ENCODE measurements around the gene TIMMDC1. TPM values are rescaled to one million over a fixed set of nuclear protein-coding genes. Genes with fewer than 3 reads are reported as not detected.

TIMMDC1 gene
- total and polyA plus RNA-seq, 2 of the 13 experiments (the other 11 are each of a cell fraction or from before 2014, with no cell fraction given), result 50.0 to 77.8 TPM

DNA sequence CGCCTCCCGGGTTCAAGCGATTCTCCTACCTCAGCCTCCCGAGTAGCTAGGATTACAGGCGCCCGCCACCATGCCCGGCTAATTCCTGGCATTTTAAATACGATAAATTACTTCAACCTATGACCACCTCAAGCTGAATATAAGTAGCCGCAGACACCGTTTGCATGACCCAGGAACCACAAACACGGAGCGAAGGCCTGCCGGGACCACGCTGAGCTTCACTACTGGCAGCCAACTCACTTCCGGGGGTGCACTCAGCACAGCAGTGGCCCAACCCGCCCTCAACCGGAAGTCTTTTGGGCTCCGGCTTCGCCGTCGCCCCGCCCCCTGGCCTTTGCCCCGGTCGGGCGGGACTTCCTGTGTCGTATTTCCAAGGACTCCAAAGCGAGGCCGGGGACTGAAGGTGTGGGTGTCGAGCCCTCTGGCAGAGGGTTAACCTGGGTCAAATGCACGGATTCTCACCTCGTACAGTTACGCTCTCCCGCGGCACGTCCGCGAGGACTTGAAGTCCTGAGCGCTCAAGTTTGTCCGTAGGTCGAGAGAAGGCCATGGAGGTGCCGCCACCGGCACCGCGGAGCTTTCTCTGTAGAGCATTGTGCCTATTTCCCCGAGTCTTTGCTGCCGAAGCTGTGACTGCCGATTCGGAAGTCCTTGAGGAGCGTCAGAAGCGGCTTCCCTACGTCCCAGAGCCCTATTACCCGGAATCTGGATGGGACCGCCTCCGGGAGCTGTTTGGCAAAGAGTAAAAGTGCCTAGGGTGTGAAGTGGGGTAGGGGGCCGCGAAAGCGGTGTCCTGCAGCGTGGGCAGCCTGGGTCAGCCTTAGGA lies at the start of gene TIMMDC1 (continued):
- TF ChIP-seq ZBTB43 (CRISPR knock-in tag; conservative IDR thresholded peaks at IDR 0.05), result no peak
- TF ChIP-seq ZNF253 (CRISPR knock-in tag; IDR thresholded peaks at IDR 0.05; ENCODE audit: borderline replicate concordance), result no peak
- no peak for TF ChIP-seq NFRKB (IDR thresholded peaks at IDR 0.05)
- 0 out of 2 replicates have a peak, but pooled peaks have one; percentile 22 for TF ChIP-seq ZBTB37 (CRISPR knock-in tag; IDR thresholded peaks at IDR 0.05)
- TF ChIP-seq USF2 (IDR thresholded peaks at IDR 0.05; ENCODE audit: low read depth, low read length), result no peak
- TF ChIP-seq USF2 (CRISPR knock-in tag; IDR thresholded peaks at IDR 0.05; ENCODE audit: borderline replicate concordance), result peak; percentile 34; the same call in 1 of the 2 replicates
- TF ChIP-seq, protein P1, sequence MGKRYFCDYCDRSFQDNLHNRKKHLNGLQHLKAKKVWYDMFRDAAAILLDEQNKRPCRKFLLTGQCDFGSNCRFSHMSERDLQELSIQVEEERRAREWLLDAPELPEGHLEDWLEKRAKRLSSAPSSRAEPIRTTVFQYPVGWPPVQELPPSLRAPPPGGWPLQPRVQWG (CRISPR knock-in tag; IDR thresholded peaks at IDR 0.05; ENCODE audit: borderline replicate concordance, low read depth), result no peak
- peak; percentile 90 for TF ChIP-seq ZNF605 (CRISPR knock-in tag; IDR thresholded peaks at IDR 0.05)
- TF ChIP-seq ELF1 (CRISPR knock-in tag; IDR thresholded peaks at IDR 0.05), result peak; percentile 96
- no peak for TF ChIP-seq ZNF790 (CRISPR knock-in tag; IDR thresholded peaks at IDR 0.05; ENCODE audit: borderline replicate concordance)
- TF ChIP-seq, protein P2, sequence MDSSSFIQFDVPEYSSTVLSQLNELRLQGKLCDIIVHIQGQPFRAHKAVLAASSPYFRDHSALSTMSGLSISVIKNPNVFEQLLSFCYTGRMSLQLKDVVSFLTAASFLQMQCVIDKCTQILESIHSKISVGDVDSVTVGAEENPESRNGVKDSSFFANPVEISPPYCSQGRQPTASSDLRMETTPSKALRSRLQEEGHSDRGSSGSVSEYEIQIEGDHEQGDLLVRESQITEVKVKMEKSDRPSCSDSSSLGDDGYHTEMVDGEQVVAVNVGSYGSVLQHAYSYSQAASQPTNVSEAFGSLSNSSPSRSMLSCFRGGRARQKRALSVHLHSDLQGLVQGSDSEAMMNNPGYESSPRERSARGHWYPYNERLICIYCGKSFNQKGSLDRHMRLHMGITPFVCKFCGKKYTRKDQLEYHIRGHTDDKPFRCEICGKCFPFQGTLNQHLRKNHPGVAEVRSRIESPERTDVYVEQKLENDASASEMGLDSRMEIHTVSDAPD (CRISPR knock-in tag; IDR thresholded peaks at IDR 0.05), result peak; percentile 78; the same call in 1 of the 2 replicates
- TF ChIP-seq NCOA5 (CRISPR knock-in tag; IDR thresholded peaks at IDR 0.05), result no peak
- TF ChIP-seq ZNF691 (CRISPR knock-in tag; IDR thresholded peaks at IDR 0.05; ENCODE audit: borderline replicate concordance, low read depth), result no peak
- TF ChIP-seq, protein P3, sequence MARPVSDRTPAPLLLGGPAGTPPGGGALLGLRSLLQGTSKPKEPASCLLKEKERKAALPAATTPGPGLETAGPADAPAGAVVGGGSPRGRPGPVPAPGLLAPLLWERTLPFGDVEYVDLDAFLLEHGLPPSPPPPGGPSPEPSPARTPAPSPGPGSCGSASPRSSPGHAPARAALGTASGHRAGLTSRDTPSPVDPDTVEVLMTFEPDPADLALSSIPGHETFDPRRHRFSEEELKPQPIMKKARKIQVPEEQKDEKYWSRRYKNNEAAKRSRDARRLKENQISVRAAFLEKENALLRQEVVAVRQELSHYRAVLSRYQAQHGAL (CRISPR knock-in tag; IDR thresholded peaks at IDR 0.05; ENCODE audit: not compliant biosample characterization), result no peak
- TF ChIP-seq NFE2 (CRISPR knock-in tag; IDR thresholded peaks at IDR 0.05), result no peak
- TF ChIP-seq ZC3H13 (CRISPR knock-in tag; IDR thresholded peaks at IDR 0.05), result peak; percentile 84; the same call in 1 of the 2 replicates
- no peak for TF ChIP-seq BRCA1 (CRISPR knock-in tag; IDR thresholded peaks at IDR 0.05)
- no peak for TF ChIP-seq NBN (conservative IDR thresholded peaks at IDR 0.05)
- TF ChIP-seq CREB1 (IDR thresholded peaks at IDR 0.05), result peak; percentile 71
- TF ChIP-seq CREB1 (CRISPR knock-in tag; IDR thresholded peaks at IDR 0.05), result peak; percentile 93

Data from HepG2 (cell line).